GM18951 (cell line): ENCODE results near the gene PSMA1.
"Not testable (repeated sequence)": the region's sequence is repeated elsewhere in the genome, so short reads cannot be mapped to it uniquely, and the experiment has no call there.

ENCODE experiments used
- POLR2A ChIP-seq: IDR thresholded peaks from 4 replicates; pipeline ENCODE4 v1.6.1; 2011; ENCODE audit warnings: mild to moderate bottlenecking; ENCODE audit not compliant: insufficient read length, insufficient read depth; ENCODE audit errors: extremely low read depth
- in situ Hi-C: fragments of 300-500 bp; cut with MboI; formaldehyde crosslinking; loops from one replicate; pipeline ENCODE4 v1.12.0; 2022; ENCODE audit warnings: low sequenced_read_pairs, mixed read lengths, inconsistent platforms; ENCODE audit not compliant: unreplicated experiment

Gene PSMA1

DNA sequence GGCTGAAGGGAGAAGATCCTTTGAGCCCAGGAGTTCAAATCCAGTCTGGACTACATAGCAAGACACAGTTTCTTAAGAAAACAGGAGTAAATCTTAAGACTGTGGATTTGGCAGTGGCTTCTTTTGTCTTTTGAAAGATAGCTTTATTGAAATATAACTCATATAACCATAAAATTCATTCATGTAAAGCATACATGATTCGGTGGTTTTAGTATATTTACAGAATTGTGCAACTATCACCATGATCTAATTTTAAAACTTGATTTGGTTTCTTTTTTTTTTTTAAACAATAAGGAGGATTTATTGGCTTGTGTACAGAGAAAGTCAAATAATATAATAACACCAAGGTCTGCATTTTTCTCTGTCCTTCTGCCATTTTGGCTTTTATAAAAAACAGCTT is 23.1 kb upstream of the PSMA1 start:
- TF ChIP-seq POLR2A: no peak
- in situ Hi-C loops: loop anchor here (10.0 kb wide), 1 partner anchor 362 kb away; no protein-coding TSS in a partner anchor

DNA sequence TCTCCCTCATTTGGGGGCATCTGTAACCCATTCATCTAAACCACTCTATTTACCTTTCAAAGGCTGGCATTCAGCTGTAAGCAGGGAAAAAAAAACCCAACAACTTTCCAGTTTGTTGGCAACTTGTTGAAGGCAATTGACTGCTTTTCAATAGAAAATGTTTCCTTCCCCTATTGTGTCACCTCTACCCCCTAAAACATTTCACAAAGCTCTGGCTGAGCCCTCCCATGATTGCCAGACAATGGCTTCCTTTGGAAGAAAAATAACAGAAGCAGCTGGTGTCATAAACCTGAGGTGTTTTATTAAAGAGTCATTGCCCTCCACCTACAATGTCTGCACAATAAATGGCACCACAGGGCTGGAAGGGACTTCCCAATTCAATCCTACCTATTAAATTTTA is 22.1 kb upstream of the PSMA1 start:
- no peak for TF ChIP-seq POLR2A

DNA sequence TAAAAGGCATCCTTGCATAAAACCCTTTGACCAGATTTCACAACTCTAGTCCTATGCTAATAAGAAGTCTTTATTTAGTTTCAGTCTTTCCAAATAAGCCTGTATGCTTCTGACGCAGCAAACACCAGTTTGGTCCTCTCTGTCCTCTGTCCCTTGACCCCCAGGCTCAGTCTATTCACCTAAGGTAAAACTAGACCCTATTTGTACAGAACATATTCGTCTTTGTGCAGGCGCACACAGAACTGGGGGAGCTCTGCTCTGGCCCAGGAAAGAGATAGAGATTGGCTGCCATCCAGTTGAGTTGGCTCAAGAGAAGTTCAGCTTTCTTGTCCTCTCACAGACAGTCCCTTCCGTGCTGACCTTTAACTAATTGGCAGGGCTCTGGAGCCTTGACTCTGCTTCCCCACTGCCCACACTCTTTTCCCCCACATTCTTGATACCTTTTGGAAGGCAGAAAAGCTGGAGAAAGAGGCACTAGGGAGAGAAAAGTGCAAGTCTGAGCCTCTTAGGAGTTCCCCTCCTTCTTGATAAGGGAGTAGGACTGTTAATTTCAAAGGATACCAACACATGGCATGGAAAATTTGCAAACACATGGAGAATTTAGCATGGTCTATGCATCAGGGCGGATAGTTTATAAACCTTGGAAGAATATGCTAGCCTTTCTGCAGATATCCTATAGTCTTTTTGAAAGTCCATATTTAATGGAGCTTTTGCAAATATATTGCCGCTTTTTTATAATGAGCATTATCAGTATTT is 21.2 kb upstream of the PSMA1 start:
- no peak for TF ChIP-seq POLR2A
- in situ Hi-C loops: loop anchor here (10.0 kb wide), 1 partner anchor 363 kb away; no protein-coding TSS in a partner anchor

More for the DNA sequence above, 22.1 kb upstream of the PSMA1 start:
- in situ Hi-C loops: loop anchor here (10.0 kb wide), 1 partner anchor 362 kb away; no protein-coding TSS in a partner anchor

DNA sequence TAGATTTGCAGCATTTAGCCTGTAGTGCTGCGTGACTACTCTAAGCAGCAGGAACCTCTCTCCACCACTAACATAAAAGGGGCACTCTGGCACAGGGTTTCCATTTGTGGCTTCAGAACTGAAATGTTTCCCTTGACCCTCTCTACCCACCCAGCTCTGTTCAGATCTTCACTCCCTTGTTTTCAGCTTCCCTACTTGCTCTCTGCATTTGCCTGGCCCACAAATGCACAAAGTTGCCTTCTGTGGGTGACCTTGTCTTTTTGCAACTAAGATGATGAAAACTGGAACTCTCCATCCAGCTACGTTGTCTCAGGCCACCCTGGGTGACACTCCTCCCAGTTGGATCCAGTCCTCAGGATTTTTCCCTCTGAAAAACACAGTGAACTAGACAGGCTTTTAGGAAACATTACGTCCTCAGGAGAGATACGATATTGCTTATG is 19.8 kb upstream of the PSMA1 start:
- in situ Hi-C loops: loop anchor here (10.0 kb wide), 1 partner anchor 365 kb away; no protein-coding TSS in a partner anchor
- TF ChIP-seq POLR2A: no peak

DNA sequence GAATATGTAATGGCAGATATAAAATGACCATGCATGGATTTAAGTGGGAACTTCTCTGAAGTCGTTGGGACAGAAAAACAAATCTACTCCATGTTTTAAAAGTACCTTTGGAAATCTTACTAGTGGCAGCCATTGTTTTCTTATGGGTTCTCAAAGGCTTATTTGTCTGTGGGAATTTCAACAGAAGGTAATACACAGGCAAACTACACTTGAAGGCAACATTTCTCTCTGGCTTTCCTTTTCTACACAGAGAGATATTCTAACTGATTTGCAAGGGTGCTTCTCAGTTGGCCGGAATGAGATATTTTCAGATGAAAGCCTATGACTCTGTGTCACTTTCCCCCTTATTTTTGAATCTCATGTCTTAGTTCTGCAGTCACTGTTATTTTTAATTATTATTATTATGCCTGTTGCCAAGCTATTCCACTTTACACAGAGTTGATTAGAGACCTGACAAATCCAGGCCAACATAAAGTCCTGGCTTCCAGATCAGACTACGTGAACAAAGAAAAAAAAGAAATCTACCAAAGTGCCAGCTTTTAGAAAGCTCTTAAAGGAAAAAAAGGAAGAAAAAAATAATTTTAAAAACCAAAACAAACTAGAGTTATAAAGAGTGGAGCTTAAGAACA is 18.9 kb upstream of the PSMA1 start:
- in situ Hi-C loops: no loop called here
- TF ChIP-seq POLR2A: no peak

DNA sequence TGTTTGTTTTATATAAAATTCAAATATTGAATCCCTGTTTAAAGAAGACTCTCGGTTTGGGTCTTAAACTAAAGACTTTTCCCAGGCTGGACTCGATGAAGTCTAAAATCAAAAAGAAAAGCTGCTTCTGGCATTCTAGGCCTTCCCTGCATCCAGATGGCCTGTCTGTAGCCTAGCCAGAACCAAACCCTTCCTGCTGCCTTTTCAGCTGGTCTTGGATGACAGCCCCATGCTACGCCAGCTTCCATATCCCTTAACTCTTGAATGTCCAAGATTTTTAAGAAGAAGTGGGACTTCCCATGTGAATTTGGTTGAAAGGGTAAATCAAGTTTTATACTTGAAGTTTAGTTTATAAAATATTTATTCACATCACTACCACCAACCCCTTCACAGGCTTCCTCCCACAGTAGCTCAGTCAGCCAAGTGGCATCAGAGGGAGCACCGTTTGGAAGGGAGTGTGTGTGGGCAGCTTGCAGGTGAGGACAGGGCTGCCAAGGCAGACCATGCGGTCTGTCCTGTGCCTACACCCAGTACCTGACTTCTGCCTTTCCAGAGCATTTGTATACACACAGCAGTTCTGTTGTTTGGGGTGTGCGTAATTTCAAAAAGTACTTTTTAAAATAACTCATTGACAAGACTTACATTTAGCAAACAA is 18.2 kb upstream of the PSMA1 start:
- in situ Hi-C loops: no loop called here
- TF ChIP-seq POLR2A: no peak

DNA sequence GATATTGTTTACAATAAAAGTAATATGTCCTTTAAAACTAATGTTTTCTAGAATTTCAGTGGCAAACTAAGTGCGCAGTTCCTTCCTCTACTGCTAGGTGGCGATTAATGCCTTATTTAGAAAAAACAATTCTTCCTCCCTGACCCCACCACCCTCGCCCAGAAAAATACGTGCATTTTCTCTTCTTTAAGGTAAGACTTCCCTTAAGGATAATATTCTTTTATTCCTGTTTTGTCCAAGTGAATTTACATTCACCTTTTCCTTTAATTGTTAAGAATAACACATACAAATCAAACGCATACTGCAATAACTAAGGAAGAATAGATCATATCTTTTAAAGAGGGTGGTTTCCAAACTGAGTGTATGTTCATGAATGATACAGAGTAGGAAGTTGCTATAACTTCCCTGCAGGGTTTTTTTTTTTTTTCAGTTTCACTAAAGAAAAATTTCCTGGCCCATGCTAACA is 17.0 kb upstream of the PSMA1 start:
- in situ Hi-C loops: no loop called here

DNA sequence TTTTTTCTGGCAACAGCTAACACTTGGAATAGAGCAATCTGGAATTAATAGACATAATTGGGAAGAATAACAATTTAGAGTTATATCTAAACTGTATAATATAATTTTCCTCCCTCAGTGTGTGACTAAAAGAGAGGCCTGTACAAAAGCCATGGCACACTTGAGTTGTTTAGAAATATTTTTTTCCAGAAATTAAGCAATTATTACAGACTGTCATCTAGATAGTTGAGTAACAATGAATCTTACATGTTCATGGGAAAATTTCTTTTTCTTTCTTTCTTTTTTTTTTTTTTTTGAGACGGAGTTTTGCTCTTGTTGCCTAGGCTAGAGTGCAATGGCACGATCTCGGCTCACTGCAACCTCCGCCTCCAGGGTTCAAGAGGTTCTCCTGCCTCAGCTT is 15.0 kb upstream of the PSMA1 start:
- in situ Hi-C loops: not testable (repeated sequence)

More for the DNA sequence above, 17.0 kb upstream of the PSMA1 start:
- no peak for TF ChIP-seq POLR2A

DNA sequence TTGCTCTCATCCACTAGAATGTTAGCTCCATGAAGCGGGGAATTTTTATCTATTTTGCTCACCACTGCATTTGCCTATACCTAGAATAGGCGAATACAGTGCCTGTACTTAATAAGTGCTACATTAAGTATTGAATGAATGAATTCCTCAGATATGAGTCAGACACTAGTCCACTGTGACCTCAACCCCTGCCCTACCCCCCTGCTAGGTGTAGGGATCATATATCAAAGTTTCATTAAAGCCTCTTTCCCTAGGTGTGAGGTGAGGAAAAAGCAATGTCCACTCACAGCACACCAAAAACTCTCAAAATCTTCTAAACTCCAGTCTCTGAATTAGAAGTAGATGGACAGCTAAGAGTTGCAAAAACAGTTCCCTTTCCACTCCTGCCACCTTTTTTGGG is 9.8 kb upstream of the PSMA1 start:
- TF ChIP-seq POLR2A: no peak
- in situ Hi-C loops: no loop called here

DNA sequence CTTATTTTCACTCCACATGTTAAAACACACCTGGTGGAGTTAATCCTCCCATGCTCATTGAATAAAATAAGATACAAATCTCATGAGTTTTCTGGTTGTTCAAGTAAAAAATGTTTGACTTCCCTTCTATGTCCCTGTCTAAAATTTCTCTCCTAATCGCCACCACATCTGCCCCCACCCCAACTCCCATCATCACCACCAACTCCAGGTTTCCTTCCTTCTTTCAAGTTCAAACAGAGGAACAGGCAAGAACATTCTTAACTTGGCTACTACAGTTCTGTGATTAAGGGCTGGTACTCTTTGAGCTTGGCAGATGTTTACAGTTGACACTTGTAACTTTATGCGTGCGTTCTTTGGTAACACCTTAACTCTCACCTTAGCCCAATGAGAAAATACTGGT is 9.1 kb upstream of the PSMA1 start:
- TF ChIP-seq POLR2A: no peak
- in situ Hi-C loops: no loop called here

DNA sequence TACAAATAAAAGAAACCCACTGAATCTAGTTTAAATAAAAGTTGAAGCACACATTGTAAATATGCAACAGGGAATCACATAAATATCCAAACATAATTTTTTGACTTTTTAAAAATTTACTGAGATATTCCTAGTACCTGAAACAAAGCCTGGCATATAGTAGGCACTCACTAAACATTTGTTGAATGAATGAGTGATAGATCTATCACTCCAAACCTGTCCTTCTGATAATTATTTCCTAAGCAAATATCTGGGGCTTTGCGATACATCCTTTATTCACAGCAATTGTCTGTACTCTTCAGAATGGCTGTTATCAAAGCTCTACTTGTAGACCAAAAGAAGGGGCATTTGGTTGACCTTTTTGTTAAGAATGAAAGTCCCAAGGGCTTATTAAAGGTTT is 2.6 kb upstream of the PSMA1 start:
- TF ChIP-seq POLR2A: no peak
- in situ Hi-C loops: no loop called here

DNA sequence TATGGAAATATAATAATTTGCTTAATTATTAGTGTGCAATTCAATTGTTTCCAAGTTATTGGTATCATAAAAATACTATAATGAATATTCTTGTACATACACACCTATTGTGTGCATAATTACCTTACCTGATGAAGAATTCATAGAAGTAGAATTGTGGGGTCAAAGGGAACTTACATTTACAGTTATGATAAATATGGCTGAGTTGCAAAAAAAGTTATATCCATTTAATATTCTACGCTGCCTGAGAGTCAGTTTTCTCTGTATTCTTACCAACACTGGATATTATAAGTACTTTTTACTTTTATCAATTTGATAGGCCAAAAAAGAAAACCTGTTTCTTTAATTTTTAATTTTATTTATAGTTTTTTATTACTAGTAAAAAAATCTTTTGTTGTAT is 2.1 kb upstream of the PSMA1 start:
- in situ Hi-C loops: no loop called here
- no peak for TF ChIP-seq POLR2A

DNA sequence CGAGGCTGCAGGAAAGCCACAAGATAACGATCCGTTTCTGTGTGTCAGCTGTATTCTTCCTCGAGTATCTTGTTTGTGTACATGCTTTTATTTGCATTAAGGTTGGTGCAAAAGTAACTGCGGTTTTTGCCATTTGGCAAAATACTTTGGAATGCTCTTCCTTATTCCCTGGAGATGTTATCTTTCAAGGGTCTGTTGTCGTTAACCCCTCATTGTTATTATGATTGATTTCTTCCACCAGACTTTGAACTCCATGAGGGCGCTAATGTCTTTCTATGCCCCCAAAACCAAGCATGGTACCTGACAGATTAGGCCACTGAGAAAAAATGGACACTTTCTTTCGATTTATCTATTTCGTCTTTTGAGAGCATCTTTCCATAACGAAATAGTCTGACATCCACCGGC is 563 bp upstream of the PSMA1 start:
- TF ChIP-seq POLR2A: no peak
- in situ Hi-C loops: no loop called here

DNA sequence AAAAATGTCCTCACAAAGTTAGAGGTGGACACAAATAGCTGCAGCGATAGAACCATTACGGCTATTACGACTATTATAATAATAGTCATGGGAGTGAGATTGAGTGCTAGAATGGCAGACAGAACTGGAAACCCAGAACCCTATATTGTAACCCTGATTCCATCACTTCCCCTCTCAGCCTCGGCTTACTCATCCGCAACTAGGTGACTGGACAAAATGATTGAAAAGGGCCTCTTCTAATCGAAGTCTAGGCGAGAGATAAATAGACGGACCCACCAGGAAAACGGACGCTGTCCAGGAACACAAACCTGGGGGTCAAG is 629 bp downstream of the PSMA1 start:
- in situ Hi-C loops: no loop called here
- TF ChIP-seq POLR2A: no peak

DNA sequence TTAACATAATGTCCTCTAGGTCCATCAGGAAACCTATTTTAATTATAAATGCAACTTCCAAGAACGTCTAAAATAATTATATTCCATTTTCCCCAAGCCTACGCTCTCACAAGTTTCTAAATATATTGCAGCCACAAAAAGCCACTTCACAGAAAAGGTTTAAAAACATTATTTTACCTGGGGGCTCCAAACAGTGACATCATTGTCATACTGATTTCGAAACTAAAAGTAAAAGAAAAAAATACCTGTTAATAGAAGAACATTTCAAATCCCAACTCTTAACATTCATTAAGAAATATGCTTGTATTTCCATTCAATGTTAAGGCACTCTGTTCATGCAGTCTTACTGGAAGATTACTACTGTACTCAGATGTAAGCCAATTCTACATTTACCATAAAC is 1.4 kb downstream of the PSMA1 start:
- no peak for TF ChIP-seq POLR2A

More for the DNA sequence above, 1.4 kb downstream of the PSMA1 start:
- in situ Hi-C loops: no loop called here
